ENCODE data around the gene IL6R.

Gene IL6R

GRCh38 chr1:154407198-154408091 lies 2.3 kb downstream of the IL6R start:
- peak overlapping the region; percentile 97 for H3K27ac ChIP-seq
- no peak for TF ChIP-seq CTCF (conservative IDR thresholded peaks at IDR 0.05)
- no peak for TF ChIP-seq ZFX (IDR thresholded peaks at IDR 0.05)

GRCh38 chr1:154408174-154408777 lies 3.1 kb downstream of the IL6R start:
- TF ChIP-seq ZFX (IDR thresholded peaks at IDR 0.05) = no peak; the same call in 1 of the 2 replicates
- no peak for TF ChIP-seq CTCF (conservative IDR thresholded peaks at IDR 0.05)
- H3K27ac ChIP-seq = peak overlapping the region; percentile 97

- H3K27ac ChIP-seq = peak overlapping the region; percentile 16
- TF ChIP-seq CTCF (conservative IDR thresholded peaks at IDR 0.05) (no peak), ZFX (IDR thresholded peaks at IDR 0.05) (no peak)
Observed at GRCh38 chr1:154410185-154410827, 5.2 kb downstream of the IL6R start.

GRCh38 chr1:154411525-154411924 lies 6.4 kb downstream of the IL6R start:
- peak overlapping the region; percentile 15 for H3K27ac ChIP-seq
- TF ChIP-seq ZFX (IDR thresholded peaks at IDR 0.05) = no peak
- no peak for TF ChIP-seq CTCF (conservative IDR thresholded peaks at IDR 0.05)

- H3K27ac ChIP-seq = peak overlapping the region; percentile 99
- no peak for TF ChIP-seq ZFX (IDR thresholded peaks at IDR 0.05)
- no peak for TF ChIP-seq CTCF (conservative IDR thresholded peaks at IDR 0.05)
Observed at GRCh38 chr1:154413177-154413783, 8.1 kb downstream of the IL6R start.

GRCh38 chr1:154414606-154415005 lies 9.5 kb downstream of the IL6R start:
- TF ChIP-seq CTCF (conservative IDR thresholded peaks at IDR 0.05) (no peak), ZFX (IDR thresholded peaks at IDR 0.05) (no peak)
- peak overlapping the region; percentile 99 for H3K27ac ChIP-seq
